ENCODE data around the gene ADD3. TPM values are rescaled to one million over a fixed set of nuclear protein-coding genes. Genes with fewer than 3 reads are reported as not detected.

ADD3 gene
- total RNA-seq, 1 experiment from 2014 or later = 86.7 TPM

DNA sequence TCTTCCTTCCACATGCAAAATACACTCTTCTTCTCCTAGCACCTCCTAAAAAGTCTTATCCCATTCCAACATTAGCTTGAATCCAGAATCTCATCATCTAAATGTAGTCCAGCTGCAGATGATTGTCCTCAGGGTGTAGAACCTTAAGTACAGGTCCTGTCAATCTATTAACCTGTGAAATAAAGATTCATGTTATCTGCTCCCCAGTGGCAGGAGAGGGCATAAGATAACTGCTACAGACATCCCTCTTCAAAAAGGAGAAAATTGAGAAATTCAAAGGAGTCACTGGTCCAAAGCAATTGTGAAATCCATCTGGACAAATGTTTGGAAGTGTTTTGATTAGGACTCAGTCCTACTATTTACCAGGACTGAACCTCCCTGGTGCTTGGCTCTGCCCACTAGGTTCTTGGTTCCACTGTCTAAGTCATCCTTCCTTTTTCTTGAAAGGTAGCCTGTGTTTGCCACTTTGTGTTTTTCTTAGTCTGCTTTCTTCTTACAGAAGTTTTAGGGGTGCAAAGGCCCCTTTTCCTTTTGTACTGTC, 96.2 kb downstream of the ADD3 start:
- no peaks in the 10 kb centered on the region for H3K9me3 Mint-ChIP-seq
- no peak for ATAC-seq
- no peak overlapping the region for H3K4me3 Mint-ChIP-seq
- peaks cover 5% of the 10 kb centered on the region for H3K36me3 Mint-ChIP-seq
- no peaks in the 10 kb centered on the region for H3K27me3 Mint-ChIP-seq (ENCODE audit: low read depth)
- H3K4me1 Mint-ChIP-seq = no peaks in the 10 kb centered on the region
- POLR2A ChIA-PET = no interaction called here
- DNase-seq (ENCODE audit: low spot score) = no peak
- CTCF ChIA-PET = interaction anchor here (1.6 to 2.0 kb wide), 2 partner anchors 34 to 220 kb away, joined by 5 to 7 read pairs; no protein-coding TSS in a partner anchor
- no peak for TF ChIP-seq IRF1 (CRISPR knock-in tag; IDR thresholded peaks at IDR 0.05)
- TF ChIP-seq, protein P1, sequence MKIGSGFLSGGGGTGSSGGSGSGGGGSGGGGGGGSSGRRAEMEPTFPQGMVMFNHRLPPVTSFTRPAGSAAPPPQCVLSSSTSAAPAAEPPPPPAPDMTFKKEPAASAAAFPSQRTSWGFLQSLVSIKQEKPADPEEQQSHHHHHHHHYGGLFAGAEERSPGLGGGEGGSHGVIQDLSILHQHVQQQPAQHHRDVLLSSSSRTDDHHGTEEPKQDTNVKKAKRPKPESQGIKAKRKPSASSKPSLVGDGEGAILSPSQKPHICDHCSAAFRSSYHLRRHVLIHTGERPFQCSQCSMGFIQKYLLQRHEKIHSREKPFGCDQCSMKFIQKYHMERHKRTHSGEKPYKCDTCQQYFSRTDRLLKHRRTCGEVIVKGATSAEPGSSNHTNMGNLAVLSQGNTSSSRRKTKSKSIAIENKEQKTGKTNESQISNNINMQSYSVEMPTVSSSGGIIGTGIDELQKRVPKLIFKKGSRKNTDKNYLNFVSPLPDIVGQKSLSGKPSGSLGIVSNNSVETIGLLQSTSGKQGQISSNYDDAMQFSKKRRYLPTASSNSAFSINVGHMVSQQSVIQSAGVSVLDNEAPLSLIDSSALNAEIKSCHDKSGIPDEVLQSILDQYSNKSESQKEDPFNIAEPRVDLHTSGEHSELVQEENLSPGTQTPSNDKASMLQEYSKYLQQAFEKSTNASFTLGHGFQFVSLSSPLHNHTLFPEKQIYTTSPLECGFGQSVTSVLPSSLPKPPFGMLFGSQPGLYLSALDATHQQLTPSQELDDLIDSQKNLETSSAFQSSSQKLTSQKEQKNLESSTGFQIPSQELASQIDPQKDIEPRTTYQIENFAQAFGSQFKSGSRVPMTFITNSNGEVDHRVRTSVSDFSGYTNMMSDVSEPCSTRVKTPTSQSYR (CRISPR knock-in tag; IDR thresholded peaks at IDR 0.05) = no peak
- no peak for TF ChIP-seq E2F5 (CRISPR knock-in tag; IDR thresholded peaks at IDR 0.05)
- no peak for TF ChIP-seq ZNF423 (CRISPR knock-in tag; IDR thresholded peaks at IDR 0.05)
- no peak for TF ChIP-seq TP53 (CRISPR knock-in tag; IDR thresholded peaks at IDR 0.05)
- no peak for TF ChIP-seq FOXP1 (CRISPR knock-in tag; IDR thresholded peaks at IDR 0.05; ENCODE audit: borderline replicate concordance)
- TF ChIP-seq ZNF138 (CRISPR knock-in tag; conservative IDR thresholded peaks at IDR 0.05) = no peak
- TF ChIP-seq TCF7 (CRISPR knock-in tag; IDR thresholded peaks at IDR 0.05; ENCODE audit: low read depth) = no peak
- no peak for TF ChIP-seq FOXJ3 (CRISPR knock-in tag; IDR thresholded peaks at IDR 0.05; ENCODE audit: borderline replicate concordance)
- no peak for TF ChIP-seq NR1H2 (CRISPR knock-in tag; IDR thresholded peaks at IDR 0.05)
- no peak overlapping the region for H3K27ac Mint-ChIP-seq

DNA sequence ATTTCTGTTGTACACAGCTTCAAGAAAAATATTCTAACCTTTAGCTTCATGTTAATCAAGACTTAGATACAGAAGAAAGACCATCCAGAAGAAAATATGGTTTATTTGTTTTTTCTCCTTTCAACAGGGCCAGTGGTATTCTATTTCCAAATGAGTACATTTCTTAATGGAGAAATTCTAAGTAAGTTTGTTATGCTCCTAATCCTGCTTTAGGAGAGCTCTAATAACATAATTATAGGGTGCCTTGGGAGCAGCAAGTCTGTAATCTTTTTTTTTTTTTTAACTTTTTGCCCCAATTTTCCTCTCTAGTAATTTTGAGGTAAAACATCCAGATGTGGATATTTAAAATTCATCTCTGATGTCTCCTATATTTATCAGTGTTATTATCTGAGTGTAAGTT, 98.1 kb downstream of the ADD3 start:
- Mint-ChIP-seq H3K4me1 (no peaks in the 10 kb centered on the region), H3K9me3 (no peaks in the 10 kb centered on the region), H3K4me3 (no peak overlapping the region), H3K27ac (no peak overlapping the region), H3K36me3 (peaks cover 5% of the 10 kb centered on the region), H3K27me3 (ENCODE audit: low read depth) (no peaks in the 10 kb centered on the region)
- ChIA-PET POLR2A (no interaction called here), CTCF (interaction anchor here (2.0 kb wide), 1 partner anchor 33 kb away, joined by 7 read pairs; no protein-coding TSS in a partner anchor)
- no peak for TF ChIP-seq CREM (CRISPR knock-in tag; IDR thresholded peaks at IDR 0.05)
- TF ChIP-seq FOXP1 (CRISPR knock-in tag; IDR thresholded peaks at IDR 0.05; ENCODE audit: borderline replicate concordance) = no peak
- TF ChIP-seq FOXK1 (CRISPR knock-in tag; IDR thresholded peaks at IDR 0.05) = no peak
- no peak for TF ChIP-seq MYBL2 (CRISPR knock-in tag; IDR thresholded peaks at IDR 0.05)
- TF ChIP-seq ZNF671 (CRISPR knock-in tag; IDR thresholded peaks at IDR 0.05) = no peak
- no peak for TF ChIP-seq ATF1 (CRISPR knock-in tag; IDR thresholded peaks at IDR 0.05)
- TF ChIP-seq JAZF1 (CRISPR knock-in tag; IDR thresholded peaks at IDR 0.05) = no peak
- no peak for TF ChIP-seq ZBTB21 (CRISPR knock-in tag; IDR thresholded peaks at IDR 0.05; ENCODE audit: borderline replicate concordance)
- no peak for TF ChIP-seq GRHL2 (CRISPR knock-in tag; IDR thresholded peaks at IDR 0.05; ENCODE audit: insufficient replicate concordance, severe bottlenecking)
- TF ChIP-seq, protein P2, sequence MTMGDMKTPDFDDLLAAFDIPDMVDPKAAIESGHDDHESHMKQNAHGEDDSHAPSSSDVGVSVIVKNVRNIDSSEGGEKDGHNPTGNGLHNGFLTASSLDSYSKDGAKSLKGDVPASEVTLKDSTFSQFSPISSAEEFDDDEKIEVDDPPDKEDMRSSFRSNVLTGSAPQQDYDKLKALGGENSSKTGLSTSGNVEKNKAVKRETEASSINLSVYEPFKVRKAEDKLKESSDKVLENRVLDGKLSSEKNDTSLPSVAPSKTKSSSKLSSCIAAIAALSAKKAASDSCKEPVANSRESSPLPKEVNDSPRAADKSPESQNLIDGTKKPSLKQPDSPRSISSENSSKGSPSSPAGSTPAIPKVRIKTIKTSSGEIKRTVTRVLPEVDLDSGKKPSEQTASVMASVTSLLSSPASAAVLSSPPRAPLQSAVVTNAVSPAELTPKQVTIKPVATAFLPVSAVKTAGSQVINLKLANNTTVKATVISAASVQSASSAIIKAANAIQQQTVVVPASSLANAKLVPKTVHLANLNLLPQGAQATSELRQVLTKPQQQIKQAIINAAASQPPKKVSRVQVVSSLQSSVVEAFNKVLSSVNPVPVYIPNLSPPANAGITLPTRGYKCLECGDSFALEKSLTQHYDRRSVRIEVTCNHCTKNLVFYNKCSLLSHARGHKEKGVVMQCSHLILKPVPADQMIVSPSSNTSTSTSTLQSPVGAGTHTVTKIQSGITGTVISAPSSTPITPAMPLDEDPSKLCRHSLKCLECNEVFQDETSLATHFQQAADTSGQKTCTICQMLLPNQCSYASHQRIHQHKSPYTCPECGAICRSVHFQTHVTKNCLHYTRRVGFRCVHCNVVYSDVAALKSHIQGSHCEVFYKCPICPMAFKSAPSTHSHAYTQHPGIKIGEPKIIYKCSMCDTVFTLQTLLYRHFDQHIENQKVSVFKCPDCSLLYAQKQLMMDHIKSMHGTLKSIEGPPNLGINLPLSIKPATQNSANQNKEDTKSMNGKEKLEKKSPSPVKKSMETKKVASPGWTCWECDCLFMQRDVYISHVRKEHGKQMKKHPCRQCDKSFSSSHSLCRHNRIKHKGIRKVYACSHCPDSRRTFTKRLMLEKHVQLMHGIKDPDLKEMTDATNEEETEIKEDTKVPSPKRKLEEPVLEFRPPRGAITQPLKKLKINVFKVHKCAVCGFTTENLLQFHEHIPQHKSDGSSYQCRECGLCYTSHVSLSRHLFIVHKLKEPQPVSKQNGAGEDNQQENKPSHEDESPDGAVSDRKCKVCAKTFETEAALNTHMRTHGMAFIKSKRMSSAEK (CRISPR knock-in tag; IDR thresholded peaks at IDR 0.05; ENCODE audit: borderline replicate concordance) = no peak
- TF ChIP-seq, protein P3, sequence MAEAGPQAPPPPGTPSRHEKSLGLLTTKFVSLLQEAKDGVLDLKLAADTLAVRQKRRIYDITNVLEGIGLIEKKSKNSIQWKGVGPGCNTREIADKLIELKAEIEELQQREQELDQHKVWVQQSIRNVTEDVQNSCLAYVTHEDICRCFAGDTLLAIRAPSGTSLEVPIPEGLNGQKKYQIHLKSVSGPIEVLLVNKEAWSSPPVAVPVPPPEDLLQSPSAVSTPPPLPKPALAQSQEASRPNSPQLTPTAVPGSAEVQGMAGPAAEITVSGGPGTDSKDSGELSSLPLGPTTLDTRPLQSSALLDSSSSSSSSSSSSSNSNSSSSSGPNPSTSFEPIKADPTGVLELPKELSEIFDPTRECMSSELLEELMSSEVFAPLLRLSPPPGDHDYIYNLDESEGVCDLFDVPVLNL (CRISPR knock-in tag; IDR thresholded peaks at IDR 0.05; ENCODE audit: borderline replicate concordance, low read depth) = no peak
- no peak for TF ChIP-seq RORB (CRISPR knock-in tag; IDR thresholded peaks at IDR 0.05)
- TF ChIP-seq, protein P4, sequence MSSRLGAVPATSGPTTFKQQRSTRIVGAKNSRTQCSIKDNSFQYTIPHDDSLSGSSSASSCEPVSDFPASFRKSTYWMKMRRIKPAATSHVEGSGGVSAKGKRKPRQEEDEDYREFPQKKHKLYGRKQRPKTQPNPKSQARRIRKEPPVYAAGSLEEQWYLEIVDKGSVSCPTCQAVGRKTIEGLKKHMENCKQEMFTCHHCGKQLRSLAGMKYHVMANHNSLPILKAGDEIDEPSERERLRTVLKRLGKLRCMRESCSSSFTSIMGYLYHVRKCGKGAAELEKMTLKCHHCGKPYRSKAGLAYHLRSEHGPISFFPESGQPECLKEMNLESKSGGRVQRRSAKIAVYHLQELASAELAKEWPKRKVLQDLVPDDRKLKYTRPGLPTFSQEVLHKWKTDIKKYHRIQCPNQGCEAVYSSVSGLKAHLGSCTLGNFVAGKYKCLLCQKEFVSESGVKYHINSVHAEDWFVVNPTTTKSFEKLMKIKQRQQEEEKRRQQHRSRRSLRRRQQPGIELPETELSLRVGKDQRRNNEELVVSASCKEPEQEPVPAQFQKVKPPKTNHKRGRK (CRISPR knock-in tag; IDR thresholded peaks at IDR 0.05; ENCODE audit: borderline replicate concordance) = no peak
- no peak for TF ChIP-seq ATF3 (CRISPR knock-in tag; conservative IDR thresholded peaks at IDR 0.05)
- ATAC-seq (no peak), DNase-seq (ENCODE audit: low spot score) (no peak)

Measured in WTC11 (cell line).